Keratinocyte (primary cell): Measurements from ENCODE around the gene ZNF641. TPM values are rescaled to one million over a fixed set of nuclear protein-coding genes. Genes with fewer than 3 reads are reported as not detected.

Source experiments
- DNase-seq: peaks from one replicate; pipeline ENCODE4 v3.0.0-alpha.2; 2011; ENCODE audit warnings: low read depth, missing footprints, low spot score
- FAIRE-seq: peaks from 2 replicates; lab custom pipeline; 2011; peaks lifted over from hg19 to GRCh38; lab: Jason Lieb, UNC
- H2AFZ ChIP-seq: 2 replicates; pipeline ENCODE4 v1.6.0; 2012; ENCODE audit warnings: low read length, control low read depth, inconsistent platforms; ENCODE audit not compliant: control insufficient read depth
- H3K27ac ChIP-seq: 2 replicates; pipeline ENCODE4 v1.5.1; 2011; ENCODE audit warnings: low read length; ENCODE audit not compliant: control insufficient read depth, insufficient read depth
- H3K27me3 ChIP-seq: 3 replicates; pipeline ENCODE4 v1.6.0; 2011; ENCODE audit warnings: low read length; ENCODE audit not compliant: control insufficient read depth, insufficient read depth; ENCODE audit errors: extremely low read depth
- H3K36me3 ChIP-seq, 2 experiments: 2 replicates in 1 of 2; 3 replicates in 1 of 2; pipeline ENCODE4 v1.5.1; 2011; ENCODE audit warnings: low read length in 2 of 2, mild to moderate bottlenecking in 1 of 2; ENCODE audit not compliant: control insufficient read depth in 2 of 2, insufficient read depth in 2 of 2; ENCODE audit errors: extremely low read depth in 1 of 2
- H3K4me1 ChIP-seq: 3 replicates; pipeline ENCODE4 v1.5.1; 2011; ENCODE audit warnings: low read length; ENCODE audit not compliant: control insufficient read depth, insufficient read depth; ENCODE audit errors: extremely low read depth
- H3K4me2 ChIP-seq: 3 replicates; pipeline ENCODE4 v1.6.0; 2011; ENCODE audit warnings: low read depth, low read length; ENCODE audit not compliant: control insufficient read depth, insufficient read depth; ENCODE audit errors: extremely low read depth
- H3K4me3 ChIP-seq, 3 experiments: fragments of 200-600 bp in 1 of 3; sonication (generic) in 1 of 3; 2 replicates in 2 of 3; 3 replicates in 1 of 3; pipeline ENCODE4 v1.5.1; 2011 to 2016; ENCODE audit warnings: low read length in 3 of 3, mild to moderate bottlenecking in 3 of 3, control low read depth in 2 of 3, inconsistent platforms in 1 of 3, low read depth in 1 of 3, mixed read lengths in 1 of 3, mixed run types in 1 of 3, moderate library complexity in 1 of 3; ENCODE audit not compliant: control insufficient read depth in 2 of 3, insufficient read depth in 2 of 3; ENCODE audit errors: extremely low read depth in 1 of 3
- H3K79me2 ChIP-seq: 2 replicates; pipeline ENCODE4 v1.6.0; 2012; ENCODE audit warnings: low read length; ENCODE audit not compliant: control insufficient read depth, insufficient read depth
- H3K9ac ChIP-seq: 3 replicates; pipeline ENCODE4 v1.6.0; 2011; ENCODE audit warnings: low read length; ENCODE audit not compliant: control insufficient read depth, insufficient read depth; ENCODE audit errors: extremely low read depth
- H3K9me1 ChIP-seq: 3 replicates; pipeline ENCODE4 v1.6.0; 2011; ENCODE audit warnings: low read length; ENCODE audit not compliant: control insufficient read depth, insufficient read depth; ENCODE audit errors: extremely low read depth
- H3K9me3 ChIP-seq: 2 replicates; pipeline ENCODE4 v1.5.1; 2012; ENCODE audit warnings: low read depth, low read length; ENCODE audit not compliant: control insufficient read depth
- H4K20me1 ChIP-seq: 3 replicates; pipeline ENCODE4 v1.6.0; 2011; ENCODE audit warnings: low read length; ENCODE audit not compliant: control insufficient read depth, insufficient read depth; ENCODE audit errors: extremely low read depth
- EZH2 ChIP-seq: IDR thresholded peaks from one replicate; pipeline ENCODE4 v1.6.1; 2012; ENCODE audit warnings: inconsistent platforms, mild to moderate bottlenecking, low read length, moderate library complexity
- dilution Hi-C: fragments of 300-500 bp; cut with MboI; formaldehyde crosslinking; loops from one replicate; pipeline ENCODE4 v1.7.0; 2020; ENCODE audit warnings: low sequenced_read_pairs; ENCODE audit not compliant: extremely low pct_ligation_motif_present
- polyA plus RNA-seq, 5 experiments: library from polyadenylated mRNA; depleted of rRNA in 3 of 5; stranded (reverse) in 3 of 5; stranded (forward) in 1 of 5; unstranded in 1 of 5; fragments of >200 nt; gene quantifications; 1 replicate in 1 of 5; 2 replicates in 3 of 5; 3 replicates in 1 of 5; pipeline versions ENCODE4 v1.2.1 to v1.2.3, GENCODE V29; 2011 to 2012; ENCODE audit warnings: missing spikeins in 2 of 5, low read depth in 1 of 5, low replicate concordance in 1 of 5
- TF ChIP-seq, protein P1 (sequence below), 3 experiments: IDR thresholded peaks in 1 of 3; conservative IDR thresholded peaks in 1 of 3; optimal IDR thresholded peaks in 1 of 3; 2 replicates in 2 of 3; 3 replicates in 1 of 3; pipeline versions ENCODE3 to v1.5.1; 2011; ENCODE audit warnings: low read length in 3 of 3, mild to moderate bottlenecking in 3 of 3, moderate library complexity in 2 of 3, control low read depth in 1 of 3, inconsistent platforms in 1 of 3; ENCODE audit not compliant: insufficient read depth in 2 of 3; ENCODE audit errors: extremely low read depth in 1 of 3

The ZNF641 gene
- polyA plus RNA-seq, 1 donor (not counting 4 experiments of a cell fraction or from before 2014, with no cell fraction given) = 6.4 TPM

- Histone ChIP-seq H3K9me3 (no peaks in the 10 kb centered on the region), H3K4me1 (no peaks in the 10 kb centered on the region), H2AFZ (no peak overlapping the region), H3K36me3 (no peaks in the 10 kb centered on the region), H3K4me2 (no peak overlapping the region), H3K27ac (no peak overlapping the region), H3K9me1 (no peaks in the 10 kb centered on the region), H3K4me3 (no peak overlapping the region), H3K27me3 (no peaks in the 10 kb centered on the region), H3K79me2 (no peaks in the 10 kb centered on the region), H3K9ac (no peak overlapping the region), H4K20me1 (no peaks in the 10 kb centered on the region)
- FAIRE-seq = no peak
- dilution Hi-C loops = no loop called here
- no peak for DNase-seq
- TF ChIP-seq EZH2 = no peak
- TF ChIP-seq, protein P1, sequence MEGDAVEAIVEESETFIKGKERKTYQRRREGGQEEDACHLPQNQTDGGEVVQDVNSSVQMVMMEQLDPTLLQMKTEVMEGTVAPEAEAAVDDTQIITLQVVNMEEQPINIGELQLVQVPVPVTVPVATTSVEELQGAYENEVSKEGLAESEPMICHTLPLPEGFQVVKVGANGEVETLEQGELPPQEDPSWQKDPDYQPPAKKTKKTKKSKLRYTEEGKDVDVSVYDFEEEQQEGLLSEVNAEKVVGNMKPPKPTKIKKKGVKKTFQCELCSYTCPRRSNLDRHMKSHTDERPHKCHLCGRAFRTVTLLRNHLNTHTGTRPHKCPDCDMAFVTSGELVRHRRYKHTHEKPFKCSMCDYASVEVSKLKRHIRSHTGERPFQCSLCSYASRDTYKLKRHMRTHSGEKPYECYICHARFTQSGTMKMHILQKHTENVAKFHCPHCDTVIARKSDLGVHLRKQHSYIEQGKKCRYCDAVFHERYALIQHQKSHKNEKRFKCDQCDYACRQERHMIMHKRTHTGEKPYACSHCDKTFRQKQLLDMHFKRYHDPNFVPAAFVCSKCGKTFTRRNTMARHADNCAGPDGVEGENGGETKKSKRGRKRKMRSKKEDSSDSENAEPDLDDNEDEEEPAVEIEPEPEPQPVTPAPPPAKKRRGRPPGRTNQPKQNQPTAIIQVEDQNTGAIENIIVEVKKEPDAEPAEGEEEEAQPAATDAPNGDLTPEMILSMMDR (optimal IDR thresholded peaks at IDR 0.05 in 1 of 3, IDR thresholded peaks at IDR 0.05 in 1 of 3, conservative IDR thresholded peaks at IDR 0.05 in 1 of 3; ENCODE audit: extremely low read depth in 1 of 3, insufficient read depth in 2 of 3, low read length in 3 of 3) = no peak
Observed at GRCh38 chr12:48300774-48301173, 49.9 kb downstream of the ZNF641 start.

GRCh38 chr12:48296586-48297282 lies 54.0 kb downstream of the ZNF641 start:
- DNase-seq (peak; percentile 42), FAIRE-seq (peak; percentile 97)
- Histone ChIP-seq H3K27ac (no peak overlapping the region), H3K4me3 (peak overlapping the region; percentile 28 to 59 (median 51)), H4K20me1 (no peaks in the 10 kb centered on the region), H3K27me3 (no peaks in the 10 kb centered on the region), H3K9me1 (no peaks in the 10 kb centered on the region), H3K4me2 (peak overlapping the region; percentile 82), H3K79me2 (no peaks in the 10 kb centered on the region), H2AFZ (peak overlapping the region; percentile 89), H3K36me3 (no peaks in the 10 kb centered on the region), H3K9me3 (no peaks in the 10 kb centered on the region), H3K9ac (peak overlapping the region; percentile 16), H3K4me1 (no peaks in the 10 kb centered on the region)
- no peak for TF ChIP-seq EZH2
- TF ChIP-seq, protein P1 (optimal IDR thresholded peaks at IDR 0.05 in 1 of 3, IDR thresholded peaks at IDR 0.05 in 1 of 3, conservative IDR thresholded peaks at IDR 0.05 in 1 of 3; ENCODE audit: extremely low read depth in 1 of 3, insufficient read depth in 2 of 3, low read length in 3 of 3) = no peak
- dilution Hi-C loops = no loop called here
